DOHH2 (cell line): Measurements from ENCODE around the gene ASCC2.

Experiments used
- H3F3A ChIP-seq: fragments of 200-600 bp; sonication (generic), shearing (Covaris generic); 2 replicates; pipeline ENCODE4 v1.6.0; 2016; ENCODE audit warnings: antibody characterized with exemption, mild to moderate bottlenecking; ENCODE audit not compliant: control insufficient read depth, insufficient read depth
- H3K27ac ChIP-seq: fragments of 200-600 bp; sonication (generic); 2 replicates; pipeline ENCODE4 v1.5.1; 2014; ENCODE audit warnings: low read depth, mild to moderate bottlenecking, low read length, moderate library complexity
- H3K27me3 ChIP-seq: fragments of 200-600 bp; sonication (generic); 2 replicates; pipeline ENCODE4 v1.6.1; 2014; ENCODE audit warnings: mild to moderate bottlenecking, low read length, mixed read lengths; ENCODE audit not compliant: control insufficient read depth
- H3K36me3 ChIP-seq: fragments of 200-600 bp; sonication (generic); 2 replicates; pipeline ENCODE4 v1.6.1; 2014; ENCODE audit warnings: mild to moderate bottlenecking, low read length, moderate library complexity, mixed read lengths; ENCODE audit not compliant: control insufficient read depth
- H3K4me1 ChIP-seq: fragments of 200-600 bp; sonication (generic); 2 replicates; pipeline ENCODE4 v1.6.1; 2014; ENCODE audit warnings: mild to moderate bottlenecking, low read length, mixed read lengths; ENCODE audit not compliant: control insufficient read depth
- H3K4me2 ChIP-seq: fragments of 200-600 bp; sonication (generic); 2 replicates; pipeline ENCODE4 v1.6.0; 2014; ENCODE audit warnings: mild to moderate bottlenecking, low read length, moderate library complexity
- H3K4me3 ChIP-seq: fragments of 200-600 bp; sonication (generic); 2 replicates; pipeline ENCODE4 v1.5.1; 2014; ENCODE audit warnings: mild to moderate bottlenecking, low read length, mixed read lengths
- H3K79me2 ChIP-seq: fragments of 200-600 bp; sonication (generic); 2 replicates; pipeline ENCODE4 v1.6.1; 2014; ENCODE audit warnings: mild to moderate bottlenecking, low read length, mixed read lengths; ENCODE audit not compliant: control insufficient read depth
- H3K9me2 ChIP-seq: fragments of 200-600 bp; sonication (generic); replicated peaks from 2 replicates; pipeline ENCODE4 v1.6.1; 2014; ENCODE audit warnings: mild to moderate bottlenecking, low read length, mixed read lengths; ENCODE audit not compliant: control insufficient read depth
- H3K9me3 ChIP-seq: fragments of 200-600 bp; sonication (generic); 2 replicates; pipeline ENCODE4 v1.6.1; 2014; ENCODE audit warnings: antibody characterized with exemption, low read length, mixed read lengths; ENCODE audit not compliant: control insufficient read depth, insufficient read depth
- H4K20me1 ChIP-seq: fragments of 200-600 bp; sonication (generic); 2 replicates; pipeline ENCODE4 v1.6.0; 2014; ENCODE audit warnings: low read depth, mild to moderate bottlenecking, antibody characterized with exemption, low read length, moderate library complexity; ENCODE audit not compliant: control insufficient read depth, insufficient read depth
- EZH2phosphoT487 ChIP-seq: fragments of 200-600 bp; sonication (generic); IDR thresholded peaks from 2 replicates; pipeline ENCODE4 v1.6.1; 2017; ENCODE audit warnings: borderline replicate concordance, mild to moderate bottlenecking, antibody characterized with exemption, low read length, moderate library complexity, mixed read lengths
- TF ChIP-seq, protein P1 (sequence below): fragments of 200-600 bp; sonication (generic); IDR thresholded peaks from one replicate; pipeline ENCODE4 v1.5.1; 2014; ENCODE audit warnings: antibody characterized with exemption, mild to moderate bottlenecking, low read depth, low read length; ENCODE audit not compliant: poor library complexity, severe bottlenecking

The ASCC2 gene

GRCh38 chr22:29741926-29742325 lies 96.1 kb downstream of the ASCC2 start:
- H3K9me2 ChIP-seq = no peaks in the 10 kb centered on the region
- H3F3A ChIP-seq = no peaks in the 10 kb centered on the region
- no peak overlapping the region for H3K27ac ChIP-seq
- H3K36me3 ChIP-seq = no peaks in the 10 kb centered on the region
- no peak overlapping the region for H3K4me3 ChIP-seq
- H3K4me1 ChIP-seq = no peaks in the 10 kb centered on the region
- TF ChIP-seq EZH2phosphoT487 = no peak
- H3K79me2 ChIP-seq = no peaks in the 10 kb centered on the region
- no peaks in the 10 kb centered on the region for H3K9me3 ChIP-seq
- no peak overlapping the region for H3K4me2 ChIP-seq
- no peaks in the 10 kb centered on the region for H3K27me3 ChIP-seq
- H4K20me1 ChIP-seq = no peaks in the 10 kb centered on the region

- Histone ChIP-seq H4K20me1 (no peaks in the 10 kb centered on the region), H3K36me3 (no peaks in the 10 kb centered on the region), H3K9me2 (no peaks in the 10 kb centered on the region), H3K4me1 (no peaks in the 10 kb centered on the region), H3K27ac (no peak overlapping the region), H3K79me2 (no peaks in the 10 kb centered on the region), H3F3A (no peaks in the 10 kb centered on the region), H3K4me2 (no peak overlapping the region), H3K27me3 (no peaks in the 10 kb centered on the region), H3K4me3 (no peak overlapping the region), H3K9me3 (no peaks in the 10 kb centered on the region)
- TF ChIP-seq, protein P1, sequence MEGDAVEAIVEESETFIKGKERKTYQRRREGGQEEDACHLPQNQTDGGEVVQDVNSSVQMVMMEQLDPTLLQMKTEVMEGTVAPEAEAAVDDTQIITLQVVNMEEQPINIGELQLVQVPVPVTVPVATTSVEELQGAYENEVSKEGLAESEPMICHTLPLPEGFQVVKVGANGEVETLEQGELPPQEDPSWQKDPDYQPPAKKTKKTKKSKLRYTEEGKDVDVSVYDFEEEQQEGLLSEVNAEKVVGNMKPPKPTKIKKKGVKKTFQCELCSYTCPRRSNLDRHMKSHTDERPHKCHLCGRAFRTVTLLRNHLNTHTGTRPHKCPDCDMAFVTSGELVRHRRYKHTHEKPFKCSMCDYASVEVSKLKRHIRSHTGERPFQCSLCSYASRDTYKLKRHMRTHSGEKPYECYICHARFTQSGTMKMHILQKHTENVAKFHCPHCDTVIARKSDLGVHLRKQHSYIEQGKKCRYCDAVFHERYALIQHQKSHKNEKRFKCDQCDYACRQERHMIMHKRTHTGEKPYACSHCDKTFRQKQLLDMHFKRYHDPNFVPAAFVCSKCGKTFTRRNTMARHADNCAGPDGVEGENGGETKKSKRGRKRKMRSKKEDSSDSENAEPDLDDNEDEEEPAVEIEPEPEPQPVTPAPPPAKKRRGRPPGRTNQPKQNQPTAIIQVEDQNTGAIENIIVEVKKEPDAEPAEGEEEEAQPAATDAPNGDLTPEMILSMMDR = no peak
- no peak for TF ChIP-seq EZH2phosphoT487
Observed at GRCh38 chr22:29740216-29740615, 97.9 kb downstream of the ASCC2 start.

DNA sequence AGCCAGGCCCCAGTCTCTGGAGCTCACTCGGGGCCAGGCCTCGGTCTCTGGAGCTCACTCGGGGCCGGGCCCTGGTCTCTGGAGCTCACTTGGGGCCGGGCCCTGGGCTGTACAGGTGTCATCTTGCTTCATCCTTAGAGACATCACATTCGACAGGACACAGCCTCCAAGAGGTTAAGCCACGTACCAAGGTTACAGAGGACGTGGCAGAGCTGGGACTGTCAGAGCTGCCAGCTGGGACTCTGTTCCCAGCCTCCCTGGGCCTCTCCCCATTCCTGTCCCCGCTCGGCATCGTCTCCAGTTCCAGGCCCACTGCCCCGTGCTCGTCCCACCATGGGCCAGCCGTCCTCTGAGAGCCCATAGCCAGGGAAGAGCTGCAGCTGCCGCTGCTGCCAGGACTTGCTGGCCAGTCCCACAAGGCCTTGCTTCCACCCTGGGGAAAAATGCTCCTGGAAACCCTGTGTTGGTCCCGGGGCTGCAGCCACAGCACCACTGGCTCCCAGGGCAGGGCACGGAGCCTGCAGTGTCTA lies 98.7 kb downstream of the ASCC2 start:
- H3K27me3 ChIP-seq = no peaks in the 10 kb centered on the region
- H3K36me3 ChIP-seq = no peaks in the 10 kb centered on the region
- H3K4me3 ChIP-seq = no peak overlapping the region
- H3F3A ChIP-seq = no peaks in the 10 kb centered on the region
- H4K20me1 ChIP-seq = no peaks in the 10 kb centered on the region
- no peak overlapping the region for H3K27ac ChIP-seq
- no peak overlapping the region for H3K4me2 ChIP-seq
- no peaks in the 10 kb centered on the region for H3K79me2 ChIP-seq
- H3K4me1 ChIP-seq = no peaks in the 10 kb centered on the region
- no peaks in the 10 kb centered on the region for H3K9me3 ChIP-seq
- TF ChIP-seq, protein P1 = no peak
- no peak for TF ChIP-seq EZH2phosphoT487
- H3K9me2 ChIP-seq = no peaks in the 10 kb centered on the region
